LHCN-M2 (cell line): Measurements from ENCODE around the gene SFTA2. TPM values are rescaled to one million over a fixed set of nuclear protein-coding genes. Genes with fewer than 3 reads are reported as not detected.
"Not testable (repeated sequence)": the region's sequence is repeated elsewhere in the genome, so short reads cannot be mapped to it uniquely, and the experiment has no call there.

Experiments used
- DNase-seq: peaks from one replicate; pipeline ENCODE4 v3.0.0-alpha.2; 2012; ENCODE audit warnings: low read depth
- polyA plus RNA-seq: library from polyadenylated mRNA; unstranded; fragments of >200 nt; gene quantifications from one replicate; pipeline ENCODE4 v1.2.1, GENCODE V29; 2012; ENCODE audit warnings: missing spikeins
- total RNA-seq: library from RNA; depleted of rRNA; stranded (reverse); fragments of >200 nt; gene quantifications from 2 replicates; pipeline ENCODE4 v1.2.3, GENCODE V29; 2014; rRNA removed

SFTA2 gene
- not detected in 2 replicates for total RNA-seq
- polyA plus RNA-seq: not detected

DNA sequence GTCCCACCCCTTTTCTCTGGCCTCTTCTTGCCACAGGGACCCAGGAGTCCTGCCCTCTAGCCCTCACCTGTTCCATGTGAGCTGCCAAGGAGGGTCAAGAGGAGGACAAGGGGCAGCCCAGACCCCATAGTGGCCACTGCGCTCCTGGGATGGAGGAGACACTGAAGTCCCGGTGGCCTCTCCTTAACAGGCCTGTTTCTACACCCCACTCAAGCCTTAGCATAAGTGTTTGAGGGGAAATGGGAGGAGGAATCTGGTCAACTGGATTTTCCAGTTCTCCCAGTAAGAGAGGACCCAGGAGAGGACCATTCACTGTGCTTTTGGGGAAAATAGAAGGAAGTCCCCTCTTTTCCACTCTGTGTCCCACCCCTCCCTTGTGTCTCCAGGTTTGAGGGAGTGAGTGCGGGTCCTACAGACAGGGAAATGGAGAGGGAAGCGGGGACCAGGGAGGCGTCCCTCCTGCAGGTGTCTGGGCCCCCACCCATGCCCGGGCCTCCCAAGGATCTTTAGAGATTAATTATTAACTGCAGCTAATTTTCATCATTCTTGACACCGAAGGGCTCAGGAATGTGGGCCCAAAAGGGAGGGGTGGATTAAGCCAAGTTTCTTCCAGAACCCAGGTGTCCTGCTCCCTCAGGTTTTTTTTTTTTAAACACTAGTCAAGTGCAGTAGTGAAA lies at the start of gene SFTA2:
SFTA2 (minus strand) TSS at position 202 of the 677 bp plus-strand sequence; CDS start at position 128, 74 bp downstream.
- no peak for DNase-seq

DNA sequence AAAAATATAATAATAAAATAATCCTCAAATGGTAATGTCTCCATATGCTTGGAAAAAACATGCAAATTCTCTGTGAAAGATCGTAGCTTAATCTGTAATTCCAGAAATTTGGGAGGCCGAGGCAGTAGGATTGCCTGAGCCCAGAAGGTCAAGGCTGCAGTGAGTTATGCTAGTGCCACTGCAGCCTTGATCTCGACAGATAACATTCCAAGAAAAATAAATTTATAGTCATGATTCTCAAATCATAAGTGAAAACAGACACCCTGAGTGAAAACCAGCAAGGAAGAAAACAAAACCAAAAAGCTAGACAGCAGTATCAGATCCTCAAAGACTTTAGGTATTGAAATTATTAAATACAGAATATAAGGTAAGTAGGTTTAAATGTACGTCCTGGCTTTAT lies 47.7 kb upstream of the SFTA2 start:
- DNase-seq: no peak

DNA sequence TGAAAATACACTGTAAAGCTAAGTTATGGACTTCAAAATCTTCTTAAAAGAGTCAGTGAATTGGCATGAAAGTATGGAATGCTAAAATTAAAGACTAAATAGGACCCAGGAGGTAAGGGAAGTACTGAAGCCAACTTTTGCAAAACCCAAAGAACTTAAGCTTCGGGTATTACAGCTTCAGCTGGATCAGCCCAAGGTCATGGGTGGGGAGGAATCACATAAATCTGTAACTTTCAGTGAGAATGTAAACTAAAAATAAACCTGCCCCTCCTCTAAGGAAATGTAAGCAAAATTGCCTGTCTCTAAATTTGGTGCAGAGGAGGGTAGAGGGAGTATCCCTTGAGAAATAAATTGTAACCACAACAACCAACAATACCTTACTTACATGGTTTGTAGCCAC lies 47.2 kb upstream of the SFTA2 start:
- DNase-seq: no peak

DNA sequence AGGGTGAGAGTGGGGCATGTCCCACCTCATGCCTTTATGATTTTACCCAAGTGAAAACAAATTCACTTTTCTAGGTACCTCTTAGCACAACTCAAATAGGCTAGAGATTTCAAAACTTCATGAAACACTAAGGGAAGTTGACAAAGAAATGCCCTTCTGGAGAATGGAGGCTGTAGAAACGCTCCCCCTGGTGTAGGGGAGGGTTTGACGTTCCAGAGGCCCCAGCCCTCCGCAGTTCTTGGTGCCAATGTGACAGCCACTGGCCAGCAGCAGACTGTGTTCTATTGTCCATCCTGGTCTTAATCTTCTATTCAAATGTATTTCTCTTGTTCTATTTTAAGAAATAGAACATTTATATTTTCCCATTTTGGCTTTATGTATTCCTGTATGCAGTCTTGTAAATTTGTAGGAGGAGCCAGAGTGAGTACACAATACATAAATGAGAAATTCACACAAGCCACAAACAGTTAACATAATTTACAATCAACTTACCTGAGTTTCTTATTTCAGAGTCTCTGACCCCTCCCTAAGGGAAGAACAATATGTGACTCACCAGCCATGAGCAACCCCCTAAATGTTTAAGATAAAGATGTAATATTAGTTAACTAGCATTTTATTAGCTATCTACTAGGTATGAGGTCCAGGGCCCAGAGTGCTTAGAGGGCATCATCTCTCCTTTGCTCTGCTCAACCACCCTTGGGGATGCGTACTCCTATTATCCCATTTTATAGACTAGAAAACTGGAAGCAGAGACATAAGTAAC lies 42.7 kb upstream of the SFTA2 start:
- DNase-seq: no peak

DNA sequence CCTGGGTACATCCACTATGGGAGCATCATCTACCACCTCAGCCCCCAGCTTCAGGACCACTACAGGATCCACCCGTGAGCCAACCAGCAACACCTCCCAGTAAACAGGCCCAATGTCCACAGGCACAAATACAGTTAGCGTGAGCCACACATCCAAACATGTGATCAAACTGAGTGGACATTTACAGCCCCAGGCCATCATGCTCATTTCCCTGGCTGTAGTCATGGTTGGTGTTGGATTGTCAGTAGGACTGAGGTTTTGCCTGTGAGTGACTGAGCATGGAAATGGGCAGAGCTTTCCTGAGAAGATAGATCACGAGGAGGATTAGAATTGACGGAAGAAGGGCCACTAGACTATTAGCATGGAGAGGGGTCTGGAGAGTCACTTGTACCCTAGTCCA lies 40.8 kb upstream of the SFTA2 start:
- no peak for DNase-seq

DNA sequence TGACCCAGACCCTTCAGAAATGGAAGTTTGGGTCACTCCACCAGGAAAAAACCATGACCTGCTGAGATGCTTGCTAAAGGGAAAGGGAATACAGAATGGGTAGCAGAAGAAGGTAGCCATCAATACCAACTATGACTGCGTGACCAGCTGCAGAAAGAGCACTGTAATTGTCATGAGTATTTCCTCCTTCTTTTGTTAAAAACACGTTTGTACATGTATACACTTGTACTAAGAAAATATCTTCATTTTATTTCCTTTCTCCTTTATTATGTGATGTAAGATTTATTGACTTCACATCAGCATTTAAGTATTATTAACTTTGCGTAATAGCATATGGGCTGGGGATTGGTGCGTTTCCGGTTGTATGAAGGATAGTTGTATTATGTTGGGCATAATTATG lies 39.0 kb upstream of the SFTA2 start:
- no peak for DNase-seq

DNA sequence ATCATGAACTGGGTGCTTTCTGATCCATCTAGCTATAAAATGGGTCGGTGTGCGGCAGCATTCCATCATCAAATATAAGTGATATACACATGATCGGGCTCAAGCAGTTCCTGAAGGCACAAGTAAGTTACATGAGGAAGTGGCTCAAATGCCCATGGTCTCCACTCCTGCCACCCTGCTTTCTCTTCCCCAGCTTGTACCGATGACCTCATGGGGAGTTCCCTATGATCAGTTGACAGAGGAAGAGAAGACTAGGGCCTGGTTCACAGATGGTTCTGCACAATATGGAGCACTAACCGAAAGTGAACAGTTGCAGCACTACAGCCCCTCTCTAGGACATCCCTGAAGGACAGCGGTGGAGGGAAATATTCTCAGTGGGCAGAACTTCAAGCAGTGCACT lies 37.2 kb upstream of the SFTA2 start:
- not testable (repeated sequence) for DNase-seq

DNA sequence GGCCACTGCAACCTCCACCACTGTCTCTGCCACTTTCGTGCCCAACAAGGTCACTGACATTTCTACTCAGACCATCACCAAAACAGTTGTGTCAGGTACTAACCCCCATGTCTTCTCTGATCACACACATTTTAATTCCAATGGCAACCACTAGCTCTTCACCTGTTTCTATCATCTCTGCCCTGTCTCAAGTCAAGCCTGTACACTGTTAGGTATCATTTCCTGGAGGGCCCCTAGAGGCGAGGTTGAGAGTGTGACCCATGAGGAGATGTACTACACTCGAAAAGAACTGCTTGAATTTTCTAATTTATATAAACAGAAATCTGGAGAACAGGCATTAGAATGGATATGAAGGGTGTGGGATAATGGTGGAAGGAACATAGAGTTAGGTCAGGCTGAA lies 34.2 kb upstream of the SFTA2 start:
- no peak for DNase-seq

DNA sequence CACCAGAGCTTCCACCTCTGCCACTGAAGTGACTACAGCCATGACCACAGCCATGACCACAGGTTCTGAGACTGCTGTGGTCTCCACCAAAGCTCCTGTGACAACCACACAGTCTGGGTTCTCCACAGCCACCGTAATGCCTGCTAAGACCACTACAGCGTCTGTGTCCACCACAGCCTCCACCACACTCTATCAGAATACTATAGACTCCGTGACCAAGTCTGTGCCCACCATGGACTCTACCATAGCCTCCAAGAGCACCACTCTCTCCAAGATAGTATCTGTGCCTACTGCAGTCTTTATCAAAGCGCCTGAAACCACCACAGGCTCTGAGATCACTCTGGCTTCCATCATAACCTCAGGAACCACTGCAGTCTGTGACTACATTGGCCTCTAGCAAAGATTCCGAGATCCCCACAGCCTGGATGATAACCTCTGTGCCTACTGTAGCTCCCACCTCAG lies 33.2 kb upstream of the SFTA2 start:
- DNase-seq: no peak

DNA sequence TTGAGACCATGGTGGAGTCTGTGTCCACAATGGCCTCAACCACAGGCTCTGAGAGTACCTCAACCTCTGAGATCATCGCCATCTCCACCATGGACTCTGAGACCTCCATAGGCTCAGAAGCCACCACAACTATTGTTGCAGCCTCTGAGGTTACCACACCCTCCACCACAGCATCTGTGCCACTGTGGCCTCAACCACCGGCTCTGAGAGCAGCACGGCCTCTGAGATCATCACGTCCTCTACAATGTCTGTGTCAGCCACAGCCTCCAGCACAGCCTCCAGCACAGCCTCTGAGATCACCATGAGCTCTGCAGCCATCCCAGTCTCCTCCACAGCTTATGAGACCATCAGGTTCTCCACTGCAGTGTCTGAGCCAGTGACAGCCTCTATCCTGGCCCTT lies 32.1 kb upstream of the SFTA2 start:
- peak; percentile 43 for DNase-seq

DNA sequence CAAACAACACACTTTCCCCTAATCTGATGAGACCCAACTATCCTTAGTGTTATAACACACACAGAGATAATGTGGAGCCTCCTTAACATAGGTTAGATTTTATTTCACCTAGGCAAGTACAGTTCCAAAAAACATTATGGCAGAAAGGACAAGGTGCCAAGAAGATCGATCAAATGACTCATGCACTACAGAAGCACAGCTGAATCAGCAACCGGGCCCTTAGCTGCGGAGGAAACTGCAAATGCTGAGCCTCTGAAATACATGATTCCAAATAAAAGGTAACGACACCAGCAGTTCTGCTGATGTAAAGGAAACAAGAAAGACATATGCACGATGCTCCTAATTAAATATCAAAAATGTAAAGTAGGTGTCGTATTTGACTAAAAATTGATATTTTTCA lies 31.7 kb upstream of the SFTA2 start:
- peak; percentile 19 for DNase-seq

DNA sequence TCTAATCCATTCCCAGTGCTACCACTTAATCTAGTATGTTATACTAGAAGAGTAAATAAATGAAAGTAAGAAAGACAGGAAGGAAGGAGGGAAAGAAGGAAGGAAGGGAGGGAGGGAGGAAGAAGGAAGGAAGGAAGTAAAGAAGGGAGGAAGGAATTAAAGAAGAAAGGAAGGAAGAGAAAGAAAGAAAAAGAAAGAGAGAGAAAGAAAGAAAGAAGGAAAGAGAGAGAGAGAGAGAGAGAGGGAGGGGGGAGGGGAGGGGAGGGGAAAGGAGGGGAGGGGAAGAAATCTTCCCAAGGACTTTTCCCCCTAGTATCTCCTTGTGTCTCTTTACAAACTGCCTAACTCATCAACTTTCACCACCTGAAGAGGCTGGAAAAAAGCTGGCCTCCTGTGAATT lies 30.7 kb upstream of the SFTA2 start:
- no peak for DNase-seq

DNA sequence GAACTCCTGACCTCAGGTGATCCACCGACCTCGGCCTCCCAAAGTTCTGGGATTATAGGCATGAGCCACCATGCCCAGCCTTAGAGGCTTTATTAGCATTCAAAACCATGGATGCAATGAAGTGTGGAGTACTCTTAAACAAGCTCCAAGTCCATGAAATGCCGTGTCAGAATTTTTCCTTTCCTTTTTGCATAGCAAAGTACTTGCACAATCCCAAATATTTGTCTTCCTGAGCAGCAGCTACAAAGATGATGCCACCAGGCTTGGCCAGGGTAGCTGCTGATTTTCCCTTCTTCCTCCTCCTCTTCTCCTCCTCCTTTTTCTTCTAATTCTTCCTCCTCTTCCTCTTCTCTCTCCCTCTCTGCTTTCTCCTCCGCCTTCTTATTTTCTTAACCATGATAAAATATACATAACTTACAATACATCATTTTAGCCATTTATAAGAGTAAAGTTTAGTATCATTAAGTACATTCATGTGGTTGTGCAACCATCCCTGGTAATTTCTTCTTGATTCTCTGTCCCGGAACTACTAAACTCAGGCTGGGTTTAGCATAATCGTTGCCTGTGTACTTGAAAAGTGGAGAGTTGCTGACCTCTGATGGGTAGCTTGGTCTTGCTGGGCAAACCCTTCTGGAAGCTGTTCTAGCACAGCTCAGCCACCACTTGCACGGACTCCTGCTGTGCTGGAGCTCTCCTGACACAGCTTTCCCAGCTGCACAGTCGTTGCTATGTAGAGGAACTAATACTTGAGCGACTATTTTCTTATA lies 29.1 kb upstream of the SFTA2 start:
- peak; percentile 19 for DNase-seq

DNA sequence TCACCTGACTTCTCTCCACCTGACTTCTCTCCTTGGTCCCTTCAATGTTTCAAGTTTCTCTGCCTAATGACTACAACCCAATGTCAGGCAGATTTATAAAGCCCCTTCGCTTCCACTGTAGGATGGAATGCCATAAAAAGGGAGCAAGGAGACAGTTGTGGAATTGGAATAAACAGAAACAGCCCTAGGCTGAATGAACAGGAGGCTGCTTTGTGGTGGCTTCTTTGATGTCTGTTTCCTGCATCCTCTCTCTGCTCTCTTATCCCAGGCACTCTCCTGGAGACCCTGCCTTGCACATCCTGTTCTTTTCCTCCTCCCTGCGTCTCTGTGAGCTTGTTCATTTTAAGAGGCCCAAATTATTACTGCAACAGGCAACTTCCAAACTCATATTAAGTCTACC lies 25.7 kb upstream of the SFTA2 start:
- DNase-seq: no peak

DNA sequence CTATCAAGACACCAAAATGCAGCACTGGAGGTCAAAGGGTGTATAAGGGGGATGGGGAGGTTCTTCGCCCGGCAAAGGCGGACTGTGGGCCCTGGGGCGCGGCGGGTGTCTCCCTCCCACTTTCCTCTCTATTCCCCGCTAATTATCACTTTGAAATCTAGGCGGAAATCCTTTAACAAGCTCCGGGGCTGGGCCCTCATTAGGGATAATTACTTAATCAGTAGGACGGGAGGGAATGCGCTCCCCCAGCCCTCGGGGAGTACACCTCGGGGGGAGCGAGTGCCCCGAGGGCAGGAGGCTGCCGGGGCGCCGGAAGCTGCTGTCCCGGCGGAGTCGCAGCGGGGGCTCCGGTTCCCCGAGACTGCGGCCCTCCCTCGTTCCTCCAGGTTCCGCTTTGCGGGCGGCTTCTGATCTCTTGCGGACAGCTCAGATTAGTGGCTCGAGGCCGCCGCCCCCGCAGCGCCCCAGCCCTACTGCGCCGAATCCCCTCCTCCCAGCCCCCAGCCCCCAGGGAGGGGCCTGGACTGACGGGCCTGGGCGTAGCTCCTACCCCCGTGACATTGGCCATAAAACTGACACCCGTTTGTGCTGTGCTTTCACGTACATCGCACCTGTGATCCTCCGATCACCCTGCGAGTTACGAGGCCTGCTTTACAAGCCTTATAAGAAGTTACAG lies 23.5 kb upstream of the SFTA2 start:
- DNase-seq: no peak

DNA sequence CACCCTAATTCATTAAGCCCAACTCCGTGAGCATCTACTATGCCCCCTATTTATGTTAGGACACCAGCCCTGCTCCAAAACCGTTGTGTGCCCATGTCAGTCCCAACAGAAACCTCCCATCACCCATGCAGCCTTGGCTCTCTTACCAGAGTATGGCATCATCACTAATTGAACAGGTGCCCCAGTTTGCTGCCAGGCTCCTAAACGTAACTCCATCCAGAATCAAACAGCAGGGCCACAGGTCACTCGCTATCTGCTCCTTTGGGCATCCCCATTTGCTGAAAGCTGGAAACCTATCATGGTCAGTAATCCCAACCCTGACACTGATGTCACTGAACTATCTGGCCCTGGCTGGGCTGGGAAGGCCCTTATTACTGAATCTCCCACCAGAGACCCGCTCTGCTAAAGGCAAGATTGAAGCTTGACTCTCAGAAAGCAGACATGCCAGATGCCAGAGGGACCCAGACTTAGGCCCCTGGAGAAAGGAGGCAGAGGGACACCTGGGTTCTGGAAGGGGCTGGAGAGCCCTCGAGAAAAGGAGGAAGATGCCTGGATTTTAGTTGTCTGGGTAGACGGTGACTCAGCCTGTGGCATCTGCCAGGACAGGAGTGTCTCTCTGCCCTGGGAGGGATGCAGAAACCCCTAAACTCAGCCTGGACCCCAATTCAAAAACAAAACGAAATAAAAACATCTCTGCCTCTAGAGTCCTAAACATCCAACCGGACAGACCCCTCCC lies 22.8 kb upstream of the SFTA2 start:
- no peak for DNase-seq

DNA sequence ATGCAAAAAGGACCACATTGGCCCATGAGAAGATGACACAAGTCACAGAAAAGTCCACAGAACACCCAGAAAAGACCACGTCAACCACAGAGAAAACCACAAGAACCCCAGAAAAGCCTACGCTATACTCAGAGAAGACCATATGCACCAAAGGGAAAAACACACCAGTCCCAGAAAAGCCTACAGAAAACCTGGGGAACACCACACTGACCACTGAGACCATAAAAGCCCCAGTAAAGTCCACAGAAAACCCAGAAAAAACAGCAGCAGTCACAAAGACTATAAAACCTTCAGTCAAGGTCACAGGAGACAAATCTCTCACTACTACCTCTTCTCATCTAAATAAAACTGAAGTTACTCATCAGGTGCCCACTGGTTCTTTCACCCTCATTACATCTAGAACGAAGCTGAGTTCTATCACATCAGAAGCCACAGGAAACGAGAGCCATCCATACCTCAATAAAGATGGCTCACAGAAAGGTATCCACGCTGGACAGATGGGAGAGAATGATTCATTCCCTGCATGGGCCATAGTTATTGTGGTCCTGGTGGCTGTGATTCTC lies 20.0 kb upstream of the SFTA2 start:
- no peak for DNase-seq

DNA sequence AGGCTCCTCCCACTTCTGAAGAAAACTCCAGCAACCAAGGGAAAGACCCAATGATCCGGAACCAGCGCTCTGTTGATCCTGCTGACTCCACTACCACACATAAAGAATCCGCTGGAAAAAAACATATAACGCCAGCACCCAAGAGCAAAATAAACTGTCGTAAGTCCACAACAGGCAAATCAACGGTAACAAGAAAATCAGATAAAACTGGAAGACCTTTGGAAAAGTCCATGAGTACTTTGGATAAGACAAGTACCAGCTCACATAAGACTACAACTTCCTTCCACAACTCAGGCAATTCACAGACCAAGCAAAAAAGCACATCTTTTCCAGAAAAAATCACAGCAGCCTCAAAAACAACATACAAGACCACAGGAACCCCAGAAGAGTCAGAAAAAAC lies 16.8 kb upstream of the SFTA2 start:
- no peak for DNase-seq

DNA sequence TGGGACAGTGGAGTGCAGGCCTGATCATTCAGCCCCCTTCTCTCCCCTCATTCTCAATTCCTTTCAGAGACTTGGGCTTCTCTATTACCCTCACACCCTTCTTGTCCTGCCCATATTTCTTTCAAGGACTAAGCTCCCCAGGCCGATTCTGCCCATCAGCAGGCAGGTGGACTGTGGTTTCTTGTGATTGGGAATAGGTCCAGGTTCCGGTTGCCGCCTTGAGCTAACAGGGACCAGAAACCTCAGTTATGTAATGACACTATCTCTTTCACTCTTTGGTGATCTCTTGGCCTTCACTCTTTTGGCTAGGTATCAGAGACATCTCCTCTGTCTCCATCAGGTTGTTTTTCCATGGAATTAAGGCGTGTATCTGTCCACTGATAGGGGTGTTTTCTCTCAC lies 15.3 kb upstream of the SFTA2 start:
- no peak for DNase-seq

DNA sequence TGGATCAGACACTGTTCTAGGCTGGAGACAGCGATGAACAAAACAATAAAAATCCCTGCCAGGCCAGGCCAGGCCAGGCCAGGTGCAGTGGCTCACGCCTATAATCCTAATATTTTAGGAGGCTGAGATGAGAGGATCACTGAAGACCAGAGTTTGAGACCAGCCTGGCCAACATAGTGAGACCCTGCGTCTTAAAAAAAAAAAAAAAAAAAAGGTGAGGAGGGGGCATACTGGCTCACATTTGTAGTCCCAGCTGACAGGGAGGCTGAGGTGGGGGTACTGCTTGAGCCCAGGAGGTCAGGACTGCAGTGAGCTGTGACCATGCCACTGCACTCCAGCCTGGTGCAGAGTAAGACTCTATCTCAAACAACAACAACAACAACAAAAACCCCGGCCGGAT lies 13.3 kb upstream of the SFTA2 start:
- no peak for DNase-seq

DNA sequence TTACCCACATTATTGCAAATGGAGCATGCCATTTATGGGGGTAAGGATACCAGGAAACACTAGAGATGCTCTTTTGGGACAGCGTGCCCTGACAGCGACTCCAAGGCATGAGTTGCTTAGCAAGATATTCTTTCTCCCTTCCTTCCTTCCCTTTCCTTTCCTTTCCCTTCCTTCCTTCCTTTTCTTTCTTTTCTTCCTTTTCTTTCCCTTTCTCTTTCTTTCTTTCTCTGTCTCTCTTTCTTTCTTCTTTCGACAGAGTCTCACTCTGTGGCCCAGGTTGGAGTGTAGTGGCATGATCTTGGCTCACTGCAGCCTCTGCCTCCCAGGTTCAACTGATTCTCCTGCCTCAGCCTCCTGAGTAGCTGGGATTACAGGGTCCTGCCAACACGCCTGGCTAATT lies 12.1 kb upstream of the SFTA2 start:
- no peak for DNase-seq
